Upper lobe of left lung (tissue), 6 donors: Measurements from ENCODE around the gene LRRIQ1. TPM values are rescaled to one million over a fixed set of nuclear protein-coding genes. Genes with fewer than 3 reads are reported as not detected.

Experiments used
- ATAC-seq, 2 donors: fragments of 200-7000 bp; cut with Tn5 transposase; one replicate each; pipeline ENCODE4 v1.9.1; 2022; ENCODE audit warnings: mild to moderate bottlenecking in 2 of 2, moderate library complexity in 2 of 2; ENCODE audit not compliant: low FRiP score in 2 of 2
- DNase-seq, 2 donors: peaks; one replicate each; pipeline ENCODE4 v3.0.0-alpha.2; 2019 to 2020
- H3K27ac ChIP-seq, 4 donors: fragments of 200-600 bp; sonication (generic); one replicate each; pipeline ENCODE4 v1.5.1; 2016 to 2019
- H3K27me3 ChIP-seq, 4 donors: fragments of 200-600 bp; sonication (generic); one replicate each; pipeline ENCODE4 v1.5.1; 2017 to 2019
- H3K36me3 ChIP-seq, 4 donors: fragments of 200-600 bp; sonication (generic); one replicate each; pipeline ENCODE4 v1.5.1; 2016 to 2019
- H3K4me1 ChIP-seq, 4 donors: fragments of 200-600 bp; sonication (generic); one replicate each; pipeline ENCODE4 v1.5.1; 2018 to 2019
- H3K4me3 ChIP-seq, 4 donors: fragments of 200-600 bp; sonication (generic); one replicate each; pipeline ENCODE4 v1.5.1; 2017 to 2019; ENCODE audit warnings: mild to moderate bottlenecking in 2 of 4, moderate library complexity in 1 of 4
- H3K9me3 ChIP-seq, 4 donors: fragments of 200-600 bp; sonication (generic); one replicate each; pipeline ENCODE4 v1.5.1; 2018 to 2019
- EP300 ChIP-seq, 4 donors: sonication (generic); formaldehyde crosslinking; IDR thresholded peaks; one replicate each; pipeline ENCODE4 v1.5.1; 2017; ENCODE audit warnings: antibody characterized with exemption in 4 of 4, control low read depth in 2 of 4
- POLR2A ChIP-seq, 4 donors: fragments of 450-650 bp; IDR thresholded peaks; one replicate each; pipeline ENCODE4 v1.5.1; 2016 to 2017; ENCODE audit warnings: antibody characterized with exemption in 4 of 4, mild to moderate bottlenecking in 2 of 4
- POLR2AphosphoS5 ChIP-seq, 2 donors: sonication (generic); formaldehyde crosslinking; IDR thresholded peaks; one replicate each; pipeline ENCODE4 v1.5.1; 2017; ENCODE audit warnings: antibody characterized with exemption in 2 of 2
- WGBS, 2 donors: methylation state at CpG; one replicate each; pipeline ENCODE4 v1.1.5; 2017 to 2018; 5-methylcytosine and 5-hydroxymethylcytosine counted together
- total RNA-seq, 6 donors: library from RNA; depleted of rRNA in 4 of 6; stranded (reverse); fragments of >200 nt in 4 of 6; gene quantifications; one replicate each; pipeline versions ENCODE4 v1.1.0 to v1.2.1, GENCODE V29; 2016 to 2021
- TF ChIP-seq, protein P1 (sequence below), 6 experiments: fragments of 450-650 bp in 4 of 6; fragments of 200-600 bp in 2 of 6; sonication (generic) in 2 of 6; IDR thresholded peaks; one replicate each; pipeline ENCODE4 v1.5.1; 2016 to 2019; ENCODE audit warnings: antibody characterized with exemption in 6 of 6
- donor health status: DM: no; HTN: no; CAD: no; lungs with moderate emphysema.
- donor health status: DM: no; HTN: yes; CAD: no; lungs with severe emphysema.

Gene LRRIQ1
- total RNA-seq, 6 donors from 2014 or later: 0.54 to 37.7 (median 6.0) TPM

DNA sequence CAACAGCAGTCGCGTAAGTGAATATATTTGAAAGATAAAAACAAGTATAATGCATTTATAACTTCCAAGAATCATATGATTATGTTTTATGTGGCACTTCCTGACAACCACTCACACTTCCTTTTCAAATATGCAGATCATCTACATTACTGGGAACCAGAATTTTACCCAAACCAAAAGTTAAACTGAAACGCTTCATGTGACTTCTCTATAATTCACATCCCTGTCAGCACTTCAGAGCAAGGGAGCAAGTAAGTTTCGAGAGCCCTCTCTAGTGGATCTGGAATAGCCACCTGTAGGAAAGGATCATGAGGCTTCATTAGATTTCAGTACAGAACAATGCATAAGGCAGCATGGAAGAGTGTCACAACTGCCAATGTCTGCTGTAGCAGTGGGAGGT lies 230.2 kb downstream of the LRRIQ1 start:
- 52 to 57% methylated on average over 4 of the region's 4 CpGs for WGBS, 2 donors
- TF ChIP-seq POLR2A (IDR thresholded peaks at IDR 0.05): no peak
- no peak for TF ChIP-seq POLR2AphosphoS5 (IDR thresholded peaks at IDR 0.05)
- TF ChIP-seq, protein P1, sequence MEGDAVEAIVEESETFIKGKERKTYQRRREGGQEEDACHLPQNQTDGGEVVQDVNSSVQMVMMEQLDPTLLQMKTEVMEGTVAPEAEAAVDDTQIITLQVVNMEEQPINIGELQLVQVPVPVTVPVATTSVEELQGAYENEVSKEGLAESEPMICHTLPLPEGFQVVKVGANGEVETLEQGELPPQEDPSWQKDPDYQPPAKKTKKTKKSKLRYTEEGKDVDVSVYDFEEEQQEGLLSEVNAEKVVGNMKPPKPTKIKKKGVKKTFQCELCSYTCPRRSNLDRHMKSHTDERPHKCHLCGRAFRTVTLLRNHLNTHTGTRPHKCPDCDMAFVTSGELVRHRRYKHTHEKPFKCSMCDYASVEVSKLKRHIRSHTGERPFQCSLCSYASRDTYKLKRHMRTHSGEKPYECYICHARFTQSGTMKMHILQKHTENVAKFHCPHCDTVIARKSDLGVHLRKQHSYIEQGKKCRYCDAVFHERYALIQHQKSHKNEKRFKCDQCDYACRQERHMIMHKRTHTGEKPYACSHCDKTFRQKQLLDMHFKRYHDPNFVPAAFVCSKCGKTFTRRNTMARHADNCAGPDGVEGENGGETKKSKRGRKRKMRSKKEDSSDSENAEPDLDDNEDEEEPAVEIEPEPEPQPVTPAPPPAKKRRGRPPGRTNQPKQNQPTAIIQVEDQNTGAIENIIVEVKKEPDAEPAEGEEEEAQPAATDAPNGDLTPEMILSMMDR (IDR thresholded peaks at IDR 0.05): no peak
- no peak for TF ChIP-seq EP300 (IDR thresholded peaks at IDR 0.05)
- no peaks in the 10 kb centered on the region for H3K36me3 ChIP-seq
- H3K4me3 ChIP-seq: no peak overlapping the region
- ATAC-seq (no peak), DNase-seq (no peak)
- no peaks in the 10 kb centered on the region for H3K27me3 ChIP-seq
- no peaks in the 10 kb centered on the region for H3K4me1 ChIP-seq
- no peaks in the 10 kb centered on the region for H3K9me3 ChIP-seq
- H3K27ac ChIP-seq: no peak overlapping the region

GRCh38 chr12:85273381-85274314 lies 237.5 kb downstream of the LRRIQ1 start:
- peaks cover 0 to 9% (median 4%) of the 10 kb centered on the region in 4 donors for H3K27me3 ChIP-seq
- H3K4me1 ChIP-seq: peaks cover 0 to 6% (median 0%) of the 10 kb centered on the region in 4 donors
- no peaks in the 10 kb centered on the region for H3K36me3 ChIP-seq
- ATAC-seq (no peak), DNase-seq (peak in 1 of 2 donors; percentile 37)
- no peak overlapping the region for H3K4me3 ChIP-seq
- WGBS, 2 donors: 6% methylated on average over 30 to 33 of the region's 37 CpGs
- H3K9me3 ChIP-seq: no peaks in the 10 kb centered on the region
- TF ChIP-seq EP300 (IDR thresholded peaks at IDR 0.05): no peak
- TF ChIP-seq, protein P1 (IDR thresholded peaks at IDR 0.05): no peak
- TF ChIP-seq POLR2A (IDR thresholded peaks at IDR 0.05): no peak
- TF ChIP-seq POLR2AphosphoS5 (IDR thresholded peaks at IDR 0.05): no peak
- no peak overlapping the region for H3K27ac ChIP-seq

- WGBS, 2 donors: 11 to 15% methylated on average over 8 of the region's 8 CpGs
Measured at GRCh38 chr12:85274315-85274651, 238.1 kb downstream of the LRRIQ1 start.

DNA sequence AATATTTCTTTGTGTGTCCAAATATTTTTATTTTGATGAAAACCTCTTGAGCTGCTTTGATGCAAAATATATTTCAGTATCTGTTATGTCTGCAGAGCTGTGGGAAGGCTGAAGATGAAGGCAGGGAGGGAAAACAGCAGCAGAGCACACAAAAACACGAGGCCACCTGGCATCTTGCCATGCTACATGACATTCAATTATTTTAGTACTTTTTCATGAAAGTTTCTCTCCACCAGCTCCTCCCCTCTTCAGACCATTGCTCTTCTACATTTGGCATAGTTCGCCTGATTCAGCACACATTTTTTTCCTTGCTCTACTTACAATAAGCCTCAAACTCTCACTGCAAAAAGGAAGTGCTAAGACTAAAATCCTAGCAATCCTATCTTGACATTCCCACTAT lies 239.2 kb downstream of the LRRIQ1 start:
- 8 to 14% methylated on average over 2 of the region's 2 CpGs for WGBS, 2 donors

More at GRCh38 chr12:85274315-85274651, 238.1 kb downstream of the LRRIQ1 start:
- Histone ChIP-seq H3K36me3 (no peaks in the 10 kb centered on the region), H3K9me3 (peaks cover 0 to 3% (median 0%) of the 10 kb centered on the region in 4 donors), H3K27ac (no peak overlapping the region), H3K4me3 (no peak overlapping the region), H3K27me3 (peaks cover 0 to 15% (median 7%) of the 10 kb centered on the region in 4 donors), H3K4me1 (peaks cover 0 to 7% (median 0%) of the 10 kb centered on the region in 4 donors)
- DNase-seq (no peak), ATAC-seq (no peak)
- TF ChIP-seq POLR2AphosphoS5 (IDR thresholded peaks at IDR 0.05): no peak
- no peak for TF ChIP-seq POLR2A (IDR thresholded peaks at IDR 0.05)
- TF ChIP-seq, protein P1 (IDR thresholded peaks at IDR 0.05): no peak
- TF ChIP-seq EP300 (IDR thresholded peaks at IDR 0.05): no peak

More for the DNA sequence above, 239.2 kb downstream of the LRRIQ1 start:
- TF ChIP-seq POLR2A (IDR thresholded peaks at IDR 0.05): no peak
- no peak for TF ChIP-seq POLR2AphosphoS5 (IDR thresholded peaks at IDR 0.05)
- TF ChIP-seq, protein P1 (IDR thresholded peaks at IDR 0.05): no peak
- TF ChIP-seq EP300 (IDR thresholded peaks at IDR 0.05): no peak
- no peak overlapping the region for H3K27ac ChIP-seq
- H3K36me3 ChIP-seq: no peaks in the 10 kb centered on the region
- H3K9me3 ChIP-seq: peaks cover 0 to 3% (median 0%) of the 10 kb centered on the region in 4 donors
- no peak overlapping the region for H3K4me3 ChIP-seq
- peaks cover 0 to 26% (median 13%) of the 10 kb centered on the region in 4 donors for H3K27me3 ChIP-seq
- H3K4me1 ChIP-seq: peaks cover 5 to 18% (median 6%) of the 10 kb centered on the region in 4 donors
- ATAC-seq (no peak), DNase-seq (no peak)
